HG02588 (cell line): ENCODE results near the gene ADGRV1.
A peak's percentile ranks its signal among the peaks of the same experiment; 100 is the strongest.

Source experiments
- ATAC-seq: cut with Tn5 transposase; IDR thresholded peaks from one replicate; pipeline ENCODE4 v1.9.1; 2021; ENCODE audit warnings: mild to moderate bottlenecking, moderate library complexity; ENCODE audit not compliant: unreplicated experiment

ADGRV1 gene

GRCh38 chr5:91146230-91146629, 587.6 kb downstream of the ADGRV1 start:
- ATAC-seq: no peak

- no peak for ATAC-seq
These were observed 588.5 kb downstream of the ADGRV1 start for GRCh38 chr5:91146905-91147600.

GRCh38 chr5:91150234-91150633, 591.6 kb downstream of the ADGRV1 start:
- ATAC-seq: no peak

GRCh38 chr5:91150636-91151035, 592.0 kb downstream of the ADGRV1 start:
- ATAC-seq: no peak

GRCh38 chr5:91151947-91152346, 593.4 kb downstream of the ADGRV1 start:
- no peak for ATAC-seq

GRCh38 chr5:91154338-91154737, 595.7 kb downstream of the ADGRV1 start:
- ATAC-seq: no peak

- ATAC-seq: no peak
These were observed 596.7 kb downstream of the ADGRV1 start for GRCh38 chr5:91155274-91155673.

- no peak for ATAC-seq
These were observed 597.6 kb downstream of the ADGRV1 start for GRCh38 chr5:91156242-91156641.

- ATAC-seq: no peak
These were observed 599.4 kb downstream of the ADGRV1 start for GRCh38 chr5:91158011-91158410.

- ATAC-seq: no peak
These were observed 601.0 kb downstream of the ADGRV1 start for GRCh38 chr5:91159647-91160046.

- no peak for ATAC-seq
These were observed 602.2 kb downstream of the ADGRV1 start for GRCh38 chr5:91160714-91161285.

GRCh38 chr5:91162534-91163381, 604.2 kb downstream of the ADGRV1 start:
- ATAC-seq: peak; percentile 100

GRCh38 chr5:91164424-91164823, 605.8 kb downstream of the ADGRV1 start:
- no peak for ATAC-seq

- no peak for ATAC-seq
These were observed 607.6 kb downstream of the ADGRV1 start for GRCh38 chr5:91166059-91166807.

GRCh38 chr5:91168859-91169258, 610.3 kb downstream of the ADGRV1 start:
- ATAC-seq: no peak

GRCh38 chr5:91170266-91170665, 611.7 kb downstream of the ADGRV1 start:
- no peak for ATAC-seq

GRCh38 chr5:91171322-91171721, 612.7 kb downstream of the ADGRV1 start:
- ATAC-seq: no peak

GRCh38 chr5:91174396-91174795, 615.8 kb downstream of the ADGRV1 start:
- ATAC-seq: no peak

GRCh38 chr5:91175708-91176107, 617.1 kb downstream of the ADGRV1 start:
- no peak for ATAC-seq

- ATAC-seq: no peak
These were observed 617.9 kb downstream of the ADGRV1 start for GRCh38 chr5:91176288-91177016.

- ATAC-seq: no peak
These were observed 618.5 kb downstream of the ADGRV1 start for GRCh38 chr5:91177085-91177484.
